ENCODE results near the gene DHRS12. TPM values are rescaled to one million over a fixed set of nuclear protein-coding genes. Genes with fewer than 3 reads are reported as not detected.

The DHRS12 gene
- total RNA-seq, 1 experiment from 2014 or later: 8.8 TPM

- Histone ChIP-seq H3K9me3 (ENCODE audit: control insufficient read depth, low read depth, low read length) (no peaks in the 10 kb centered on the region), H3K18ac (ENCODE audit: insufficient read length, low read depth, low read length) (no peak overlapping the region), H3K14ac (ENCODE audit: insufficient read depth, low read length) (no peak overlapping the region), H3K27ac (ENCODE audit: insufficient read length, low read depth, low read length) (no peak overlapping the region), H3K27me3 (ENCODE audit: insufficient read depth, low read length) (no peaks in the 10 kb centered on the region), H4K5ac (ENCODE audit: insufficient read length, low read depth, low read length) (no peak overlapping the region), H3K79me2 (ENCODE audit: insufficient read depth, low read length) (peaks cover 2% of the 10 kb centered on the region; the same call in 1 of the 2 replicates), H3T11ph (ENCODE audit: low read length) (no peak overlapping the region), H3K4me2 (ENCODE audit: insufficient read depth, insufficient read length, low read length) (no peak overlapping the region), H2BK15ac (ENCODE audit: low read depth, low read length) (no peak overlapping the region), H3K4me1 (ENCODE audit: insufficient read depth, low read length) (no peaks in the 10 kb centered on the region), H2AK5ac (ENCODE audit: insufficient read length, low read length) (no peak overlapping the region), H4K91ac (ENCODE audit: insufficient read length, low read depth, low read length) (no peak overlapping the region), H3K9ac (ENCODE audit: extremely low read depth, insufficient read length, low read length) (no peak overlapping the region), H3K23me2 (ENCODE audit: insufficient read length, low read depth, low read length, poor library complexity, severe bottlenecking) (no peaks in the 10 kb centered on the region), H3K56ac (ENCODE audit: insufficient read length, low read depth, low read length) (no peak overlapping the region), H2AFZ (ENCODE audit: low read length) (no peak overlapping the region), H3K79me1 (ENCODE audit: insufficient read depth, low read depth, low read length, poor library complexity, severe bottlenecking) (no peaks in the 10 kb centered on the region), H4K8ac (replicated peaks; ENCODE audit: insufficient read length, low read depth, low read length) (no peak overlapping the region), H2BK12ac (ENCODE audit: insufficient read length, low read depth, low read length) (no peak overlapping the region), H2BK120ac (ENCODE audit: low read depth, low read length, poor library complexity, severe bottlenecking) (no peak overlapping the region), H2BK5ac (ENCODE audit: insufficient read length, low read length) (no peak overlapping the region), H3K23ac (ENCODE audit: insufficient read length, low read depth, low read length) (no peak overlapping the region), H2BK20ac (ENCODE audit: low read depth, low read length, poor library complexity, severe bottlenecking) (no peak overlapping the region), H3K4ac (ENCODE audit: low read depth, low read length) (no peak overlapping the region), H4K20me1 (ENCODE audit: control insufficient read depth, insufficient read depth, insufficient read length) (no peaks in the 10 kb centered on the region)
- Mint-ChIP-seq H3K36me3 (ENCODE audit: insufficient read depth in 1 of 3, low read depth in 3 of 3) (peaks cover 19 to 61% (median 54%) of the 10 kb centered on the region in 3 experiments), H3K4me3 (no peak overlapping the region), H3K27ac (no peak overlapping the region), H3K9me3 (no peaks in the 10 kb centered on the region), H3K27me3 (ENCODE audit: low read depth) (no peaks in the 10 kb centered on the region), H3K4me1 (no peaks in the 10 kb centered on the region)
- no peak for TF ChIP-seq CTCF (conservative IDR thresholded peaks at IDR 0.05)
- WGBS (ENCODE audit: extremely low coverage, insufficient read length, low lambda C conversion rate): no CpG with 5 or more reads among the region's 6 CpGs
- no peak for DNase-seq
These were observed 45.3 kb downstream of the DHRS12 start for GRCh38 chr13:51758691-51759090.
